ENCODE results near the gene LRP1B.
A peak's percentile ranks its signal among the peaks of the same experiment; 100 is the strongest.

DNA sequence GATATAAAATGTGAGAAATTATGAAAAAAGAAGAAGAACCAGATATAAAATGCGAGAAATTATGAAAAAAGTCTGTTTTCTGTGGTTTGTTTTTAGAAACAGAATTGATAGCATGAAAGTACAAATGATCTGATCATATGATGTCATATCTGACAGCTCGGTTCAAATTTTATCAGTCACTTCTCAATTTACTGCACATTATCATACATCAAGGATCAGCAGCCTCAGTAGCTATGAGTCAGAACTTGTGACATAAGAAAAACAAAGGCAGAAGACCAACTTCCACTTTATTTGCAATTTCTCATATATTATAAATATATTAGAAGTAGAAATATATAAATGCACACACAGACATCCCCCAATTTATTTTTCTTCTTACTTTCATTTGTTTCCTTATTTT is 634.0 kb downstream of the LRP1B start:
- TF ChIP-seq, protein P1, sequence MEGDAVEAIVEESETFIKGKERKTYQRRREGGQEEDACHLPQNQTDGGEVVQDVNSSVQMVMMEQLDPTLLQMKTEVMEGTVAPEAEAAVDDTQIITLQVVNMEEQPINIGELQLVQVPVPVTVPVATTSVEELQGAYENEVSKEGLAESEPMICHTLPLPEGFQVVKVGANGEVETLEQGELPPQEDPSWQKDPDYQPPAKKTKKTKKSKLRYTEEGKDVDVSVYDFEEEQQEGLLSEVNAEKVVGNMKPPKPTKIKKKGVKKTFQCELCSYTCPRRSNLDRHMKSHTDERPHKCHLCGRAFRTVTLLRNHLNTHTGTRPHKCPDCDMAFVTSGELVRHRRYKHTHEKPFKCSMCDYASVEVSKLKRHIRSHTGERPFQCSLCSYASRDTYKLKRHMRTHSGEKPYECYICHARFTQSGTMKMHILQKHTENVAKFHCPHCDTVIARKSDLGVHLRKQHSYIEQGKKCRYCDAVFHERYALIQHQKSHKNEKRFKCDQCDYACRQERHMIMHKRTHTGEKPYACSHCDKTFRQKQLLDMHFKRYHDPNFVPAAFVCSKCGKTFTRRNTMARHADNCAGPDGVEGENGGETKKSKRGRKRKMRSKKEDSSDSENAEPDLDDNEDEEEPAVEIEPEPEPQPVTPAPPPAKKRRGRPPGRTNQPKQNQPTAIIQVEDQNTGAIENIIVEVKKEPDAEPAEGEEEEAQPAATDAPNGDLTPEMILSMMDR (IDR thresholded peaks at IDR 0.05; ENCODE audit: poor library complexity, severe bottlenecking), result no peak
- TF ChIP-seq RAD21 (conservative IDR thresholded peaks at IDR 0.05) (no peak), POLR2AphosphoS5 (IDR thresholded peaks at IDR 0.05) (no peak), EP300 (conservative IDR thresholded peaks at IDR 0.05; ENCODE audit: poor library complexity, severe bottlenecking) (peak; percentile 50), EZH2 (IDR thresholded peaks at IDR 0.05; ENCODE audit: borderline replicate concordance, insufficient read depth, low read length, poor library complexity, severe bottlenecking) (no peak), SMC3 (conservative IDR thresholded peaks at IDR 0.05; ENCODE audit: poor library complexity) (no peak)

Data from neural cell (in vitro differentiated cells).